Measurements from ENCODE around the gene PDIA5.
"Not testable (repeated sequence)": the region's sequence is repeated elsewhere in the genome, so short reads cannot be mapped to it uniquely, and the experiment has no call there.

Gene PDIA5

GRCh38 chr3:123147754-123148535 lies 81.1 kb downstream of the PDIA5 start:
- DNase-seq (ENCODE audit: low read depth in 2 of 2), result no peak

- no peak for DNase-seq (ENCODE audit: low read depth in 2 of 2)
These were observed 81.9 kb downstream of the PDIA5 start for GRCh38 chr3:123148772-123149171.

GRCh38 chr3:123149525-123149924 lies 82.7 kb downstream of the PDIA5 start:
- DNase-seq (ENCODE audit: low read depth in 2 of 2), result no peak

GRCh38 chr3:123150449-123151215 lies 83.8 kb downstream of the PDIA5 start:
- DNase-seq (ENCODE audit: low read depth in 2 of 2), result no peak

GRCh38 chr3:123151251-123151705 lies 84.5 kb downstream of the PDIA5 start:
- DNase-seq (ENCODE audit: low read depth in 2 of 2), result no peak

GRCh38 chr3:123151853-123152420 lies 85.1 kb downstream of the PDIA5 start:
- DNase-seq (ENCODE audit: low read depth in 2 of 2), result not testable (repeated sequence)

- DNase-seq (ENCODE audit: low read depth in 2 of 2), result no peak
These were observed 85.9 kb downstream of the PDIA5 start for GRCh38 chr3:123152687-123153086.

- no peak for DNase-seq (ENCODE audit: low read depth in 2 of 2)
These were observed 86.5 kb downstream of the PDIA5 start for GRCh38 chr3:123153125-123154019.

- no peak for DNase-seq (ENCODE audit: low read depth in 2 of 2)
These were observed 87.5 kb downstream of the PDIA5 start for GRCh38 chr3:123154020-123154985.

- no peak for DNase-seq (ENCODE audit: low read depth in 2 of 2)
These were observed 88.7 kb downstream of the PDIA5 start for GRCh38 chr3:123155471-123156011.

GRCh38 chr3:123156276-123156995 lies 89.6 kb downstream of the PDIA5 start:
- DNase-seq (ENCODE audit: low read depth in 2 of 2), result no peak

- no peak for DNase-seq (ENCODE audit: low read depth in 2 of 2)
These were observed 90.4 kb downstream of the PDIA5 start for GRCh38 chr3:123157209-123157597.

GRCh38 chr3:123157598-123158287 lies 90.9 kb downstream of the PDIA5 start:
- DNase-seq (ENCODE audit: low read depth in 2 of 2), result no peak

- DNase-seq (ENCODE audit: low read depth in 2 of 2), result no peak
These were observed 91.5 kb downstream of the PDIA5 start for GRCh38 chr3:123158330-123158729.

- DNase-seq (ENCODE audit: low read depth in 2 of 2), result no peak
These were observed 92.1 kb downstream of the PDIA5 start for GRCh38 chr3:123158899-123159390.

- no peak for DNase-seq (ENCODE audit: low read depth in 2 of 2)
These were observed 93.3 kb downstream of the PDIA5 start for GRCh38 chr3:123159926-123160635.

- no peak for DNase-seq (ENCODE audit: low read depth in 2 of 2)
These were observed 94.3 kb downstream of the PDIA5 start for GRCh38 chr3:123161167-123161566.

GRCh38 chr3:123163141-123163540 lies 96.3 kb downstream of the PDIA5 start:
- DNase-seq (ENCODE audit: low read depth in 2 of 2), result no peak

Measured in stimulated activated CD8-positive, alpha-beta memory T cell treated with anti-CD3 and anti-CD28 coated beads, Interleukin-2, amount 100 ng/mL, for 1 hour (primary cell).